ENCODE results near the gene PIP4K2B. TPM values are rescaled to one million over a fixed set of nuclear protein-coding genes. Genes with fewer than 3 reads are reported as not detected.

Gene PIP4K2B
- total RNA-seq, 1 donor from 2014 or later, result 21.9 TPM

GRCh38 chr17:38749223-38750043 is 49.9 kb downstream of the PIP4K2B start:
- no peak for TF ChIP-seq CTCF (IDR thresholded peaks at IDR 0.05; ENCODE audit: insufficient read depth, low read length, severe bottlenecking)
- Histone ChIP-seq H3K27me3 (ENCODE audit: control insufficient read depth, insufficient read depth, low read length) (no peaks in the 10 kb centered on the region), H3K36me3 (ENCODE audit: control insufficient read depth, insufficient read depth, low read length) (peaks cover 1% of the 10 kb centered on the region), H3K4me3 (ENCODE audit: low read depth, low read length) (peak overlapping the region; percentile 89)
- no peak for FAIRE-seq
- no peak for DNase-seq (ENCODE audit: low read depth)

- no peak for FAIRE-seq
- no peak for TF ChIP-seq CTCF (IDR thresholded peaks at IDR 0.05; ENCODE audit: insufficient read depth, low read length, severe bottlenecking)
- DNase-seq (ENCODE audit: low read depth), result no peak
- H3K36me3 ChIP-seq (ENCODE audit: control insufficient read depth, insufficient read depth, low read length), result no peaks in the 10 kb centered on the region
- peak overlapping the region; percentile 89 for H3K4me3 ChIP-seq (ENCODE audit: low read depth, low read length)
- H3K27me3 ChIP-seq (ENCODE audit: control insufficient read depth, insufficient read depth, low read length), result no peaks in the 10 kb centered on the region
Measured at GRCh38 chr17:38748892-38749222, 50.5 kb downstream of the PIP4K2B start.

- no peak for FAIRE-seq
- Histone ChIP-seq H3K4me3 (ENCODE audit: low read depth, low read length) (peak within 1 kb of the TSS; percentile 89), H3K36me3 (ENCODE audit: control insufficient read depth, insufficient read depth, low read length) (no peaks in the 10 kb centered on the region), H3K27me3 (ENCODE audit: control insufficient read depth, insufficient read depth, low read length) (no peaks in the 10 kb centered on the region)
- DNase-seq (ENCODE audit: low read depth), result peak; percentile 74
- no peak for TF ChIP-seq CTCF (IDR thresholded peaks at IDR 0.05; ENCODE audit: insufficient read depth, low read length, severe bottlenecking)
Measured at GRCh38 chr17:38748149-38748891, 51.0 kb downstream of the PIP4K2B start, which contains the start of gene PCGF2. TSS of gene PCGF2 (minus strand) at chr17:38748336. CDS start at chr17:38740402, 7,934 bp downstream.

GRCh38 chr17:38747463-38748148 is 51.8 kb downstream of the PIP4K2B start:
- Histone ChIP-seq H3K36me3 (ENCODE audit: control insufficient read depth, insufficient read depth, low read length) (no peaks in the 10 kb centered on the region), H3K27me3 (ENCODE audit: control insufficient read depth, insufficient read depth, low read length) (no peaks in the 10 kb centered on the region), H3K4me3 (ENCODE audit: low read depth, low read length) (peak overlapping the region; percentile 89)
- FAIRE-seq, result no peak
- TF ChIP-seq CTCF (IDR thresholded peaks at IDR 0.05; ENCODE audit: insufficient read depth, low read length, severe bottlenecking), result peak; percentile 8
- no peak for DNase-seq (ENCODE audit: low read depth)

- no peaks in the 10 kb centered on the region for H3K36me3 ChIP-seq (ENCODE audit: control insufficient read depth, insufficient read depth, low read length)
- peak overlapping the region; percentile 89 for H3K4me3 ChIP-seq (ENCODE audit: low read depth, low read length)
- no peaks in the 10 kb centered on the region for H3K27me3 ChIP-seq (ENCODE audit: control insufficient read depth, insufficient read depth, low read length)
- no peak for TF ChIP-seq CTCF (IDR thresholded peaks at IDR 0.05; ENCODE audit: insufficient read depth, low read length, severe bottlenecking)
- FAIRE-seq (no peak), DNase-seq (ENCODE audit: low read depth) (no peak)
Measured at GRCh38 chr17:38746849-38747462, 52.4 kb downstream of the PIP4K2B start.

Data from bronchial epithelial cell (primary cell).